Thyroid gland (tissue), 4 donors: Measurements from ENCODE around the gene FSIP1.

Source experiments
- CTCF ChIP-seq, 6 experiments: fragments of 200-600 bp in 3 of 6; fragments of 450-650 bp in 3 of 6; sonication (generic) in 3 of 6; IDR thresholded peaks; one replicate each; pipeline ENCODE4 v1.5.1; 2016 to 2019; ENCODE audit warnings: antibody characterized with exemption in 6 of 6, mild to moderate bottlenecking in 2 of 6, inconsistent platforms in 1 of 6, moderate library complexity in 1 of 6
- POLR2A ChIP-seq, 2 donors: fragments of 450-650 bp; IDR thresholded peaks; one replicate each; pipeline ENCODE4 v1.6.1; 2017; ENCODE audit warnings: antibody characterized with exemption in 2 of 2, mild to moderate bottlenecking in 2 of 2, moderate library complexity in 1 of 2

GRCh38 chr15:39644136-39644535 is 138.5 kb downstream of the FSIP1 start:
- TF ChIP-seq CTCF (IDR thresholded peaks at IDR 0.05): no peak
- no peak for TF ChIP-seq POLR2A (IDR thresholded peaks at IDR 0.05)
